HG02852 (cell line): Measurements from ENCODE around the gene ALLC.

ENCODE experiments used
- ATAC-seq: cut with Tn5 transposase; IDR thresholded peaks from one replicate; pipeline ENCODE4 v1.9.1; 2021; ENCODE audit warnings: mild to moderate bottlenecking, moderate library complexity; ENCODE audit not compliant: unreplicated experiment

Gene ALLC

GRCh38 chr2:3674066-3674845, 16.3 kb downstream of the ALLC start:
- no peak for ATAC-seq

- ATAC-seq: no peak
Measured at GRCh38 chr2:3675687-3676086, 17.7 kb downstream of the ALLC start.

- ATAC-seq: no peak
Measured at GRCh38 chr2:3677436-3677835, 19.4 kb downstream of the ALLC start.

GRCh38 chr2:3678212-3678611, 20.2 kb downstream of the ALLC start:
- no peak for ATAC-seq

GRCh38 chr2:3679180-3679579, 21.2 kb downstream of the ALLC start:
- ATAC-seq: no peak

- no peak for ATAC-seq
Measured at GRCh38 chr2:3679616-3680393, 21.8 kb downstream of the ALLC start.

GRCh38 chr2:3680548-3681345, 22.7 kb downstream of the ALLC start:
- ATAC-seq: no peak

GRCh38 chr2:3681625-3682024, 23.6 kb downstream of the ALLC start:
- no peak for ATAC-seq

GRCh38 chr2:3682811-3683210, 24.8 kb downstream of the ALLC start:
- ATAC-seq: no peak

- ATAC-seq: no peak
Measured at GRCh38 chr2:3683748-3684454, 25.9 kb downstream of the ALLC start.

GRCh38 chr2:3689998-3690748, 32.2 kb downstream of the ALLC start:
- no peak for ATAC-seq

- ATAC-seq: no peak
Measured at GRCh38 chr2:3692375-3692774, 34.4 kb downstream of the ALLC start.

- ATAC-seq: no peak
Measured at GRCh38 chr2:3696545-3696944, 38.5 kb downstream of the ALLC start.

- no peak for ATAC-seq
Measured at GRCh38 chr2:3701071-3701470, 43.1 kb downstream of the ALLC start.

GRCh38 chr2:3703236-3703756, 45.3 kb downstream of the ALLC start, which contains the start of gene DCDC2C:
TSS of gene DCDC2C (plus strand) at chr2:3703575. CDS start at chr2:3703752, 177 bp downstream.
- ATAC-seq: no peak

GRCh38 chr2:3703757-3704355, 45.9 kb downstream of the ALLC start:
- no peak for ATAC-seq

- no peak for ATAC-seq
Measured at GRCh38 chr2:3704692-3705091, 46.7 kb downstream of the ALLC start.

- ATAC-seq: no peak
Measured at GRCh38 chr2:3705782-3706181, 47.8 kb downstream of the ALLC start.

GRCh38 chr2:3706892-3707291, 48.9 kb downstream of the ALLC start:
- ATAC-seq: no peak
